ENCODE measurements around the gene CRIP2.

The CRIP2 gene

GRCh38 chr14:105476097-105476830 lies 1.6 kb downstream of the CRIP2 start:
- peak; percentile 28 to 93 (median 83) for DNase-seq

GRCh38 chr14:105476831-105477659 lies 2.4 kb downstream of the CRIP2 start:
- DNase-seq, result no peak

- peak in 3 of 51 donors; percentile 8 to 37 (median 16) for DNase-seq
Measured at GRCh38 chr14:105477660-105478397, 3.2 kb downstream of the CRIP2 start.

- DNase-seq, result no peak
Measured at GRCh38 chr14:105478398-105479251, 4.0 kb downstream of the CRIP2 start.

GRCh38 chr14:105479431-105480158 lies 5.0 kb downstream of the CRIP2 start:
- peak in 1 of 51 donors; percentile 9 for DNase-seq

- peak in 1 of 51 donors; percentile 19 for DNase-seq
Measured at GRCh38 chr14:105480199-105480746, 5.7 kb downstream of the CRIP2 start.

GRCh38 chr14:105480807-105481801 lies 6.5 kb downstream of the CRIP2 start:
- peak; percentile 63 to 98 (median 90) for DNase-seq

- peak in 48 of 51 donors; percentile 25 to 87 (median 74) for DNase-seq
Measured at GRCh38 chr14:105481886-105482457, 7.4 kb downstream of the CRIP2 start.

GRCh38 chr14:105482486-105483110 lies 8.0 kb downstream of the CRIP2 start:
- no peak for DNase-seq

- no peak for DNase-seq
Measured at GRCh38 chr14:105483300-105484068, 8.9 kb downstream of the CRIP2 start.

GRCh38 chr14:105484069-105484996 lies 9.7 kb downstream of the CRIP2 start:
- no peak for DNase-seq

- DNase-seq, result no peak
Measured at GRCh38 chr14:105484997-105485393, 10.4 kb downstream of the CRIP2 start.

GRCh38 chr14:105485739-105486162 lies 11.1 kb downstream of the CRIP2 start:
- peak in 1 of 51 donors; percentile 29 for DNase-seq

GRCh38 chr14:105486163-105486973 lies 11.7 kb downstream of the CRIP2 start, which contains the start of gene CRIP1:
Gene CRIP1, plus strand, starts transcription at chr14:105486886. Its CDS starts 374 bp downstream, at chr14:105487260.
- no peak for DNase-seq

Data from hypothalamus (tissue), 51 donors.